ENCODE measurements around the gene CHURC1.
"Not testable (repeated sequence)": the region's sequence is repeated elsewhere in the genome, so short reads cannot be mapped to it uniquely, and the experiment has no call there.

The CHURC1 gene

GRCh38 chr14:64880221-64881121 is 33.8 kb upstream of the CHURC1 start:
- H3K4me1 Mint-ChIP-seq: peaks cover 5% of the 10 kb centered on the region
- ATAC-seq (ENCODE audit: low read depth): peak; percentile 72
- H3K27me3 Mint-ChIP-seq: peaks cover 8% of the 10 kb centered on the region
- no peaks in the 10 kb centered on the region for H3K36me3 Mint-ChIP-seq
- peak; percentile 13 to 43 for DNase-seq (ENCODE audit: low spot score in 2 of 2)
- no peaks in the 10 kb centered on the region for H3K9me3 Mint-ChIP-seq
- H3K4me3 Mint-ChIP-seq: peak overlapping the region; percentile 87
- H3K27ac Mint-ChIP-seq: no peak overlapping the region

GRCh38 chr14:64885559-64885958 is 28.7 kb upstream of the CHURC1 start:
- no peak overlapping the region for H3K27ac Mint-ChIP-seq
- no peak for ATAC-seq (ENCODE audit: low read depth)
- no peaks in the 10 kb centered on the region for H3K36me3 Mint-ChIP-seq
- no peaks in the 10 kb centered on the region for H3K9me3 Mint-ChIP-seq
- no peak for DNase-seq (ENCODE audit: low spot score in 2 of 2)
- peaks cover 3% of the 10 kb centered on the region for H3K4me1 Mint-ChIP-seq
- no peak overlapping the region for H3K4me3 Mint-ChIP-seq
- peaks cover 14% of the 10 kb centered on the region for H3K27me3 Mint-ChIP-seq

- no peaks in the 10 kb centered on the region for H3K36me3 Mint-ChIP-seq
- no peak for ATAC-seq (ENCODE audit: low read depth)
Observed at GRCh38 chr14:64889352-64889751, 24.9 kb upstream of the CHURC1 start.

GRCh38 chr14:64891173-64891838 is 22.9 kb upstream of the CHURC1 start:
- no peaks in the 10 kb centered on the region for H3K4me1 Mint-ChIP-seq
- no peaks in the 10 kb centered on the region for H3K36me3 Mint-ChIP-seq
- H3K27me3 Mint-ChIP-seq: peaks cover 9% of the 10 kb centered on the region
- ATAC-seq (ENCODE audit: low read depth) (peak; percentile 12), DNase-seq (ENCODE audit: low spot score in 2 of 2) (no peak)
- no peak overlapping the region for H3K27ac Mint-ChIP-seq
- H3K4me3 Mint-ChIP-seq: no peak overlapping the region
- H3K9me3 Mint-ChIP-seq: no peaks in the 10 kb centered on the region

More at GRCh38 chr14:64889352-64889751, 24.9 kb upstream of the CHURC1 start:
- peaks cover 12% of the 10 kb centered on the region for H3K27me3 Mint-ChIP-seq
- H3K4me1 Mint-ChIP-seq: no peaks in the 10 kb centered on the region
- H3K9me3 Mint-ChIP-seq: no peaks in the 10 kb centered on the region
- H3K27ac Mint-ChIP-seq: no peak overlapping the region
- no peak for DNase-seq (ENCODE audit: low spot score in 2 of 2)
- H3K4me3 Mint-ChIP-seq: no peak overlapping the region

- H3K27me3 Mint-ChIP-seq: peaks cover 11% of the 10 kb centered on the region
- H3K27ac Mint-ChIP-seq: no peak overlapping the region
- no peaks in the 10 kb centered on the region for H3K9me3 Mint-ChIP-seq
- ATAC-seq (ENCODE audit: low read depth): peak; percentile 80
- no peak overlapping the region for H3K4me3 Mint-ChIP-seq
- H3K36me3 Mint-ChIP-seq: no peaks in the 10 kb centered on the region
- H3K4me1 Mint-ChIP-seq: no peaks in the 10 kb centered on the region
- no peak for DNase-seq (ENCODE audit: low spot score in 2 of 2)
Observed at GRCh38 chr14:64891839-64892375, 22.3 kb upstream of the CHURC1 start.

GRCh38 chr14:64899958-64900357 is 14.3 kb upstream of the CHURC1 start:
- Mint-ChIP-seq H3K9me3 (no peaks in the 10 kb centered on the region), H3K4me1 (no peaks in the 10 kb centered on the region), H3K4me3 (no peak overlapping the region), H3K36me3 (no peaks in the 10 kb centered on the region), H3K27me3 (peaks cover 24% of the 10 kb centered on the region), H3K27ac (no peak overlapping the region)
- ATAC-seq (ENCODE audit: low read depth) (no peak), DNase-seq (ENCODE audit: low spot score in 2 of 2) (no peak)

- ATAC-seq (ENCODE audit: low read depth) (no peak), DNase-seq (ENCODE audit: low spot score in 2 of 2) (no peak)
- Mint-ChIP-seq H3K36me3 (no peaks in the 10 kb centered on the region), H3K4me1 (no peaks in the 10 kb centered on the region), H3K9me3 (no peaks in the 10 kb centered on the region), H3K27me3 (peaks cover 21% of the 10 kb centered on the region), H3K27ac (no peak overlapping the region), H3K4me3 (no peak overlapping the region)
Observed at GRCh38 chr14:64906022-64906421, 8.2 kb upstream of the CHURC1 start.

GRCh38 chr14:64910847-64911495 is 3.3 kb upstream of the CHURC1 start:
- H3K4me1 Mint-ChIP-seq: peaks cover 15% of the 10 kb centered on the region
- no peaks in the 10 kb centered on the region for H3K36me3 Mint-ChIP-seq
- H3K27me3 Mint-ChIP-seq: peaks cover 5% of the 10 kb centered on the region
- DNase-seq (ENCODE audit: low spot score in 2 of 2): no peak
- H3K27ac Mint-ChIP-seq: no peak overlapping the region
- no peak for ATAC-seq (ENCODE audit: low read depth)
- no peak overlapping the region for H3K4me3 Mint-ChIP-seq
- no peaks in the 10 kb centered on the region for H3K9me3 Mint-ChIP-seq

GRCh38 chr14:64912261-64912660 is 2.0 kb upstream of the CHURC1 start:
- Mint-ChIP-seq H3K36me3 (peaks cover 2% of the 10 kb centered on the region), H3K27ac (peak overlapping the region; percentile 60), H3K4me1 (peaks cover 22% of the 10 kb centered on the region), H3K27me3 (peaks cover 2% of the 10 kb centered on the region), H3K9me3 (no peaks in the 10 kb centered on the region), H3K4me3 (no peak overlapping the region)
- ATAC-seq (ENCODE audit: low read depth) (no peak), DNase-seq (ENCODE audit: low spot score in 2 of 2) (no peak)

- H3K27me3 Mint-ChIP-seq; H3K4me3 Mint-ChIP-seq; ATAC-seq (ENCODE audit: low read depth); DNase-seq (ENCODE audit: low spot score in 2 of 2); H3K36me3 Mint-ChIP-seq; H3K9me3 Mint-ChIP-seq: not testable (repeated sequence)
- Mint-ChIP-seq H3K27ac (peak overlapping the region; percentile 99), H3K4me1 (peaks cover 30% of the 10 kb centered on the region)
Observed at GRCh38 chr14:64913477-64913876, 778 bp upstream of the CHURC1 start.

GRCh38 chr14:64915029-64915424 is 772 bp downstream of the CHURC1 start:
- Mint-ChIP-seq H3K27me3 (peaks cover 2% of the 10 kb centered on the region), H3K27ac (peak overlapping the region; percentile 99), H3K36me3 (peaks cover 2% of the 10 kb centered on the region), H3K4me1 (peaks cover 36% of the 10 kb centered on the region), H3K9me3 (no peaks in the 10 kb centered on the region), H3K4me3 (peak overlapping the region; percentile 86)
- DNase-seq (ENCODE audit: low spot score in 2 of 2) (no peak), ATAC-seq (ENCODE audit: low read depth) (no peak)

GRCh38 chr14:64915797-64916196 is 1.5 kb downstream of the CHURC1 start:
- Mint-ChIP-seq H3K27ac (peak overlapping the region; percentile 99), H3K4me1 (peaks cover 40% of the 10 kb centered on the region), H3K27me3 (no peaks in the 10 kb centered on the region), H3K9me3 (no peaks in the 10 kb centered on the region), H3K36me3 (peaks cover 4% of the 10 kb centered on the region), H3K4me3 (peak overlapping the region; percentile 86)
- ATAC-seq (ENCODE audit: low read depth) (no peak), DNase-seq (ENCODE audit: low spot score in 2 of 2) (no peak)

GRCh38 chr14:64918216-64918615 is 4.0 kb downstream of the CHURC1 start:
- Mint-ChIP-seq H3K36me3 (peaks cover 10% of the 10 kb centered on the region), H3K4me3 (no peak overlapping the region), H3K27me3 (no peaks in the 10 kb centered on the region), H3K27ac (peak overlapping the region; percentile 17), H3K4me1 (peaks cover 45% of the 10 kb centered on the region), H3K9me3 (no peaks in the 10 kb centered on the region)
- no peak for ATAC-seq (ENCODE audit: low read depth)
- DNase-seq (ENCODE audit: low spot score in 2 of 2): no peak

GRCh38 chr14:64919215-64919614 is 5.0 kb downstream of the CHURC1 start:
- no peaks in the 10 kb centered on the region for H3K27me3 Mint-ChIP-seq
- H3K9me3 Mint-ChIP-seq: no peaks in the 10 kb centered on the region
- peak overlapping the region; percentile 58 for H3K27ac Mint-ChIP-seq
- DNase-seq (ENCODE audit: low spot score in 2 of 2) (no peak), ATAC-seq (ENCODE audit: low read depth) (no peak)
- peaks cover 41% of the 10 kb centered on the region for H3K4me1 Mint-ChIP-seq
- H3K36me3 Mint-ChIP-seq: peaks cover 14% of the 10 kb centered on the region
- no peak overlapping the region for H3K4me3 Mint-ChIP-seq

Measured in memory B cell (primary cell).